GM23338 (cell line): ENCODE measurements around the gene PLPPR5. TPM values are rescaled to one million over a fixed set of nuclear protein-coding genes. Genes with fewer than 3 reads are reported as not detected.

ENCODE experiments used
- ATAC-seq: fragments of 200-7000 bp; cut with Tn5 transposase; 3 replicates; pipeline ENCODE4 v1.9.1; 2020
- DNase-seq: peaks from one replicate; pipeline ENCODE4 v3.0.0-alpha.2; 2015; ENCODE audit warnings: low spot score
- H2AFZ ChIP-seq: fragments of 200-600 bp; sonication (generic); 2 replicates; pipeline ENCODE4 v1.8.0; 2016; ENCODE audit warnings: antibody characterized with exemption, mild to moderate bottlenecking, moderate library complexity
- H3F3A ChIP-seq: fragments of 200-600 bp; sonication (generic); replicated peaks from 2 replicates; pipeline ENCODE4 v1.8.0; 2017; ENCODE audit warnings: antibody characterized with exemption, mixed run types, low read depth
- H3K27ac ChIP-seq: fragments of 200-600 bp; sonication (generic); 2 replicates; pipeline ENCODE4 v1.6.1; 2016; ENCODE audit warnings: low read depth
- H3K27me3 ChIP-seq: fragments of 200-600 bp; sonication (generic); 2 replicates; pipeline ENCODE4 v1.8.0; 2016; ENCODE audit warnings: mild to moderate bottlenecking, mixed run types, moderate library complexity; ENCODE audit not compliant: insufficient read depth
- H3K36me3 ChIP-seq: fragments of 200-600 bp; sonication (generic); 2 replicates; pipeline ENCODE4 v1.8.0; 2016; ENCODE audit warnings: mild to moderate bottlenecking; ENCODE audit not compliant: insufficient read depth
- H3K4me1 ChIP-seq: fragments of 200-600 bp; sonication (generic); 2 replicates; pipeline ENCODE4 v1.8.0; 2016; ENCODE audit warnings: mild to moderate bottlenecking, moderate library complexity; ENCODE audit not compliant: insufficient read depth
- H3K4me2 ChIP-seq: fragments of 200-600 bp; sonication (generic); 2 replicates; pipeline ENCODE4 v1.7.1; 2017; ENCODE audit warnings: mixed run types
- H3K4me3 ChIP-seq: fragments of 200-600 bp; sonication (generic); 2 replicates; pipeline ENCODE4 v1.6.1; 2016; ENCODE audit warnings: mixed run types
- H3K79me2 ChIP-seq: fragments of 200-600 bp; sonication (generic); replicated peaks from 2 replicates; pipeline ENCODE4 v1.8.0; 2017; ENCODE audit warnings: mild to moderate bottlenecking; ENCODE audit not compliant: insufficient read depth
- H3K9me2 ChIP-seq: fragments of 200-600 bp; sonication (generic); 2 replicates; pipeline ENCODE4 v1.8.0; 2017; ENCODE audit not compliant: insufficient read depth
- H4K20me1 ChIP-seq: fragments of 200-600 bp; sonication (generic); replicated peaks from 2 replicates; pipeline ENCODE4 v1.8.0; 2017; ENCODE audit warnings: mild to moderate bottlenecking; ENCODE audit not compliant: insufficient read depth
- H3K27ac Mint-ChIP-seq: 2 replicates; pipeline ENCODE4 v1.8.0; 2020; ENCODE audit warnings: inconsistent platforms, mild to moderate bottlenecking, moderate library complexity, mixed read lengths
- H3K27me3 Mint-ChIP-seq: 3 replicates; pipeline ENCODE4 v1.8.0; 2022; ENCODE audit warnings: low read depth, mild to moderate bottlenecking, moderate library complexity, mixed read lengths, inconsistent platforms; ENCODE audit not compliant: insufficient read depth, poor library complexity
- H3K36me3 Mint-ChIP-seq: 3 replicates; pipeline ENCODE4 v1.8.0; 2021; ENCODE audit warnings: low read depth, mild to moderate bottlenecking, inconsistent platforms, moderate library complexity, mixed read lengths
- H3K4me1 Mint-ChIP-seq: 3 replicates; pipeline ENCODE4 v1.8.0; 2020; ENCODE audit warnings: mild to moderate bottlenecking, inconsistent platforms, mixed read lengths
- H3K4me3 Mint-ChIP-seq: 3 replicates; pipeline ENCODE4 v1.8.0; 2021; ENCODE audit warnings: moderate library complexity, mild to moderate bottlenecking, inconsistent platforms, mixed read lengths
- H3K9me3 Mint-ChIP-seq: 3 replicates; pipeline ENCODE4 v1.8.0; 2020; ENCODE audit warnings: moderate library complexity, mild to moderate bottlenecking, inconsistent platforms, mixed read lengths
- CREB1 ChIP-seq: fragments of 250-450 bp; sonication (Bioruptor Pico); IDR thresholded peaks from 2 replicates; pipeline ENCODE4 v1.5.0; 2020; ENCODE audit warnings: low read depth, mild to moderate bottlenecking, moderate library complexity
- CTCF ChIP-seq, 2 experiments: fragments of 200-600 bp in 1 of 2; sonication (generic) in 1 of 2; conservative IDR thresholded peaks; 2 replicates each; pipeline versions ENCODE4 v1.5.1 to v1.6.1; 2016 to 2017; ENCODE audit warnings: antibody characterized with exemption in 2 of 2, low read depth in 2 of 2, mild to moderate bottlenecking in 2 of 2, moderate library complexity in 1 of 2
- ETS1 ChIP-seq: IDR thresholded peaks from 2 replicates; pipeline ENCODE4 v1.6.1; 2016; ENCODE audit warnings: antibody characterized with exemption
- EZH2 ChIP-seq: fragments of 200-600 bp; sonication (generic); IDR thresholded peaks from one replicate; pipeline ENCODE4 v1.8.0; 2017; ENCODE audit warnings: antibody characterized with exemption, mild to moderate bottlenecking, low read depth; ENCODE audit not compliant: unreplicated experiment
- EZH2phosphoT487 ChIP-seq: fragments of 200-600 bp; sonication (generic); IDR thresholded peaks from one replicate; pipeline ENCODE4 v1.8.1; 2018; ENCODE audit warnings: antibody characterized with exemption; ENCODE audit not compliant: unreplicated experiment
- JUNB ChIP-seq: IDR thresholded peaks from one replicate; pipeline ENCODE4 v1.6.1; 2016; ENCODE audit warnings: antibody characterized with exemption; ENCODE audit not compliant: unreplicated experiment
- NANOG ChIP-seq: IDR thresholded peaks from 2 replicates; pipeline ENCODE4 v1.6.1; 2016; ENCODE audit warnings: antibody characterized with exemption, borderline replicate concordance
- POLR2AphosphoS5 ChIP-seq: IDR thresholded peaks from 2 replicates; pipeline ENCODE4 v1.6.1; 2016; ENCODE audit warnings: antibody characterized with exemption, low read depth
- REST ChIP-seq: IDR thresholded peaks from one replicate; pipeline ENCODE4 v1.6.1; 2018; ENCODE audit warnings: antibody characterized with exemption; ENCODE audit not compliant: unreplicated experiment
- STAT1 ChIP-seq: IDR thresholded peaks from one replicate; pipeline ENCODE4 v1.6.1; 2016; ENCODE audit warnings: antibody characterized with exemption; ENCODE audit not compliant: unreplicated experiment
- ZNF114 ChIP-seq: fragments of 250-450 bp; sonication (Bioruptor Pico); IDR thresholded peaks from 2 replicates; pipeline ENCODE4 v1.5.0; 2020; ENCODE audit warnings: mild to moderate bottlenecking, moderate library complexity
- ZNF331 ChIP-seq: fragments of 250-450 bp; sonication (Bioruptor Pico); IDR thresholded peaks from 2 replicates; pipeline ENCODE4 v1.5.0; 2020; ENCODE audit warnings: low read depth, mild to moderate bottlenecking, moderate library complexity
- ZNF462 ChIP-seq: fragments of 250-450 bp; sonication (Bioruptor Pico); IDR thresholded peaks from 2 replicates; pipeline ENCODE4 v1.5.0; 2020; ENCODE audit warnings: mild to moderate bottlenecking, moderate library complexity
- polyA plus RNA-seq: library from polyadenylated mRNA; unstranded; fragments of >200 nt; fragmentation: Nextera tagmentation; extraction: Ambion mirVana; gene quantifications from 2 replicates; pipeline ENCODE4 v1.2.1, GENCODE V29; 2016
- total RNA-seq: library from RNA; depleted of rRNA; stranded (reverse); fragments of >200 nt; shearing (Covaris generic); gene quantifications from 2 replicates; pipeline ENCODE4 v1.2.3, GENCODE V29; 2014

PLPPR5 gene
- total and polyA plus RNA-seq, 2 experiments from 2014 or later = 3.2 to 4.2 TPM

GRCh38 chr1:98992844-98993243, 11.8 kb downstream of the PLPPR5 start:
- peaks cover 11% of the 10 kb centered on the region for H3K4me1 Mint-ChIP-seq
- Histone ChIP-seq H3K79me2 (no peaks in the 10 kb centered on the region), H3K36me3 (no peaks in the 10 kb centered on the region), H3K27me3 (no peaks in the 10 kb centered on the region), H3F3A (no peaks in the 10 kb centered on the region), H4K20me1 (no peaks in the 10 kb centered on the region), H3K4me2 (no peak overlapping the region), H3K4me1 (0 out of 2 replicates have a peak, but pooled peaks cover 7% of the 10 kb centered on the region), H3K4me3 (no peak overlapping the region), H3K27ac (no peak overlapping the region), H3K9me2 (no peaks in the 10 kb centered on the region), H2AFZ (no peak overlapping the region)
- no peaks in the 10 kb centered on the region for H3K9me3 Mint-ChIP-seq
- DNase-seq (no peak), ATAC-seq (no peak)
- no peak overlapping the region for H3K4me3 Mint-ChIP-seq
- H3K27me3 Mint-ChIP-seq = no peaks in the 10 kb centered on the region
- H3K27ac Mint-ChIP-seq = no peak overlapping the region
- no peak for TF ChIP-seq CTCF (conservative IDR thresholded peaks at IDR 0.05; ENCODE audit: low read depth in 2 of 2)
- no peak for TF ChIP-seq CREB1 (CRISPR knock-in tag)
- no peak for TF ChIP-seq ZNF462 (CRISPR knock-in tag)
- TF ChIP-seq POLR2AphosphoS5 = no peak
- no peak for TF ChIP-seq NANOG
- no peak for TF ChIP-seq STAT1
- TF ChIP-seq ETS1 = no peak
- no peak for TF ChIP-seq EZH2phosphoT487
- TF ChIP-seq ZNF331 = no peak
- TF ChIP-seq EZH2 = no peak
- TF ChIP-seq JUNB = no peak
- no peak for TF ChIP-seq ZNF114 (CRISPR knock-in tag)
- no peak for TF ChIP-seq REST
- no peaks in the 10 kb centered on the region for H3K36me3 Mint-ChIP-seq
